ENCODE data around the gene PTPRN2. TPM values are rescaled to one million over a fixed set of nuclear protein-coding genes. Genes with fewer than 3 reads are reported as not detected.

PTPRN2 gene
- total and polyA plus RNA-seq, 2 of the 13 experiments (the other 11 are each of a cell fraction or from before 2014, with no cell fraction given), result 2.5 to 24.2 TPM

GRCh38 chr7:158228986-158229385 is 358.6 kb downstream of the PTPRN2 start:
- intact Hi-C loops (cut with micrococcal nuclease; ENCODE audit: unreplicated experiment), result loop anchor here (1.0 kb wide), 1 partner anchor 174 kb away; no protein-coding TSS in a partner anchor
- ChIA-PET POLR2A (no interaction called here), CTCF (ENCODE audit: low intra/inter-chr PET ratio, low total read pairs) (interaction anchor here (0.8 kb wide), 1 partner anchor 174 kb away, joined by 4 read pairs; no protein-coding TSS in a partner anchor)
- Histone ChIP-seq H2AFZ (ENCODE audit: low read length) (no peak overlapping the region), H4K20me1 (ENCODE audit: insufficient read depth, low read length) (peaks cover 34% of the 10 kb centered on the region; the same call in 1 of the 2 replicates), H3K9ac (ENCODE audit: insufficient read depth, low read depth, low read length) (no peak overlapping the region), H3K27ac (ENCODE audit: extremely low read length, insufficient read depth, low read length) (no peak overlapping the region), H3K4me1 (ENCODE audit: insufficient read depth, low read length) (no peaks in the 10 kb centered on the region), H3K79me2 (ENCODE audit: insufficient read depth, low read length) (no peaks in the 10 kb centered on the region), H3K4me2 (ENCODE audit: low read depth, low read length) (no peak overlapping the region), H3K27me3 (ENCODE audit: control insufficient read depth in 1 of 2, insufficient read depth in 2 of 2, low read length in 2 of 2) (no peaks in the 10 kb centered on the region), H3K9me3 (ENCODE audit: low read length) (peaks cover 18% of the 10 kb centered on the region), H3K36me3 (replicated peaks in 1 of 2; ENCODE audit: control insufficient read depth in 1 of 2, insufficient read depth in 2 of 2, low read length in 2 of 2) (no peaks in the 10 kb centered on the region), H3K4me3 (replicated peaks in 1 of 3; ENCODE audit: insufficient read depth in 1 of 3, low read depth in 2 of 3, low read length in 3 of 3) (no peak overlapping the region)
- ATAC-seq, result peak; percentile 78
- BruUV-seq (replicated peaks), result no TSS peak
- in situ Hi-C loops (cut with HindIII; ENCODE audit: extremely low pct_ligation_motif_present, low pct_unique_long_range_greater_than_20kb), result no loop called here
- DNase-seq (ENCODE audit: low spot score), result peak; percentile 31
- TF ChIP-seq ZSCAN20 (CRISPR knock-in tag; IDR thresholded peaks at IDR 0.05; ENCODE audit: borderline replicate concordance), result no peak
- TF ChIP-seq ZNF740 (CRISPR knock-in tag; IDR thresholded peaks at IDR 0.05), result no peak
- no peak for TF ChIP-seq SSRP1 (CRISPR knock-in tag; IDR thresholded peaks at IDR 0.05)
- TF ChIP-seq CTCF (CRISPR knock-in tag; IDR thresholded peaks at IDR 0.05), result peak; percentile 73
- peak; percentile 59; the same call in 1 of the 2 replicates for TF ChIP-seq RAD21 (CRISPR knock-in tag; IDR thresholded peaks at IDR 0.05)
- TF ChIP-seq STAG1 (CRISPR knock-in tag; IDR thresholded peaks at IDR 0.05), result peak; percentile 84
- peak; percentile 100; the same call in 1 of the 2 replicates for TF ChIP-seq ZNF225 (CRISPR knock-in tag; IDR thresholded peaks at IDR 0.05)
- peak; percentile 27; the same call in 1 of the 2 replicates for TF ChIP-seq SMC3 (IDR thresholded peaks at IDR 0.05; ENCODE audit: low read length)
- WGBS (ENCODE audit: low lambda C conversion rate), result 28% methylated on average over 2 of the region's 2 CpGs
- peak; percentile 53 for FAIRE-seq
